LNCAP (cell line): ENCODE measurements around the gene COP1.

ENCODE experiments used
- TF ChIP-seq, protein P1 (sequence below): fragments of 450-650 bp; IDR thresholded peaks from 2 replicates; pipeline ENCODE4 v1.5.1; 2017; ENCODE audit warnings: mild to moderate bottlenecking

The COP1 gene

DNA sequence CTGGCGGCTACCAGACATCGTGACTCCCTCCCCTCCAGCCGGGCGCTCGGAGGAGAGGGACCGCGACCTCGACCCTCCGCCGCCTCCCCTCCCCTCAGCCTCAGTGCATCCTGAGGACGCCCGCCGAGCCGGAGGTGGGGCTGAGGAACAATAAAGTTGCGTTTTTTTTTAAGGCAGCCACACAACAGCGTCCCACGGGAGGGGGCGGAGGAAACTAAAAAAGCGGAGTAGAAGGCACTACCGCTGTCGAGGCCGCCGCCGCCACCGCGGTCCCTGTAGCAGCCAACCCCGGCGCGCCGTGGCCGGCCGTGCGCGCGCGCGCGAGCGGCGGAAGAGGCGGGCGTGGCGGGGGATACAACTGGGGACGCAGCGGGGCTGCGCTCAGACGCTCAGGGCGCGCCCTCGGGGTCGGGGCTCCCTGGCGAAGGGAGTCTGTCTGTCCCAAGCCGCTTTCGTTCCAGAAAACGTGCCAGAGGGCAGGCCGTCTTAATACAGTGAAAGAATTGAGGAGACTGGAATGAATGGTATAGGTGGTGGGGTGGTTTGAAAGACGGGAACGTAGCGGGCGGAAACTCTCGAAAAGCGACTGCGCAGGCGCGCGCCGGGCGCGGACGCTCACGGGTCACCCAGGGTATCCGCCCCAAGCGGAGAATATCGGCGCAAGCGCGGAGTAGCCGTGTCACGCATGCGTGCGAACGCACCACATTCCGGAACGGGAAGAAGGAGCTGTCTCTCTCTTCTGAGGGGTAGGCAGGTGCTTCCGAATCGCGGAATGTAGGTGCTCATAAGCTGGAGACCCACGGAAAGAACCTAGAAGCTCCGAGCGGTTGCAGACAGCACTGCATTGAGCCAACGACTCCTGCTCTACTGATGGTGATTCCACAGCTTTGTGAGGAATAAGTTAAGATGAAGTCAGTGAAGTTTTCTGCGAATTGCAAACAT lies at the start of gene COP1:
TSS of gene COP1 (minus strand) at position 326 of the 942 bp plus-strand sequence. CDS start at position 18, 308 bp downstream.
- TF ChIP-seq, protein P1, sequence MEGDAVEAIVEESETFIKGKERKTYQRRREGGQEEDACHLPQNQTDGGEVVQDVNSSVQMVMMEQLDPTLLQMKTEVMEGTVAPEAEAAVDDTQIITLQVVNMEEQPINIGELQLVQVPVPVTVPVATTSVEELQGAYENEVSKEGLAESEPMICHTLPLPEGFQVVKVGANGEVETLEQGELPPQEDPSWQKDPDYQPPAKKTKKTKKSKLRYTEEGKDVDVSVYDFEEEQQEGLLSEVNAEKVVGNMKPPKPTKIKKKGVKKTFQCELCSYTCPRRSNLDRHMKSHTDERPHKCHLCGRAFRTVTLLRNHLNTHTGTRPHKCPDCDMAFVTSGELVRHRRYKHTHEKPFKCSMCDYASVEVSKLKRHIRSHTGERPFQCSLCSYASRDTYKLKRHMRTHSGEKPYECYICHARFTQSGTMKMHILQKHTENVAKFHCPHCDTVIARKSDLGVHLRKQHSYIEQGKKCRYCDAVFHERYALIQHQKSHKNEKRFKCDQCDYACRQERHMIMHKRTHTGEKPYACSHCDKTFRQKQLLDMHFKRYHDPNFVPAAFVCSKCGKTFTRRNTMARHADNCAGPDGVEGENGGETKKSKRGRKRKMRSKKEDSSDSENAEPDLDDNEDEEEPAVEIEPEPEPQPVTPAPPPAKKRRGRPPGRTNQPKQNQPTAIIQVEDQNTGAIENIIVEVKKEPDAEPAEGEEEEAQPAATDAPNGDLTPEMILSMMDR: no peak

DNA sequence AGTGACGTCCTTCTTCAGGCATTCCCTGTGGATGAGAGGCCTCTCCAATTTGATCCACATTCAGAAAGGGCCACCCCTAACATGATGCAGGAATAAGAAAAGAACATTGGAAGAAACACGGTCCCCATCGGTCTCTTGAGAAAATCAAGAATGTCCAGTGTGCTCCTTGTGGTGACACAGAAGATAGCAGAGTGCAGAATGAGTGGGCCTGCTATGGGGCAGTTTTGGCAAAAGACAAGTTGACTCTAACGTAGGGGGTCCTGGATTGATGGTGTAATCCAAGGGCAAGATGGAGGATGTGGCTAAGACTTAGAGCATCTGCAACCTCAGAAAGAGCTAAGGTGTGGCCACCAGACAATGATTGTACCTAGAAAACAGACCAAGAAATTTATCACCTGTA lies 45.1 kb upstream of the COP1 start:
- TF ChIP-seq, protein P1: no peak

DNA sequence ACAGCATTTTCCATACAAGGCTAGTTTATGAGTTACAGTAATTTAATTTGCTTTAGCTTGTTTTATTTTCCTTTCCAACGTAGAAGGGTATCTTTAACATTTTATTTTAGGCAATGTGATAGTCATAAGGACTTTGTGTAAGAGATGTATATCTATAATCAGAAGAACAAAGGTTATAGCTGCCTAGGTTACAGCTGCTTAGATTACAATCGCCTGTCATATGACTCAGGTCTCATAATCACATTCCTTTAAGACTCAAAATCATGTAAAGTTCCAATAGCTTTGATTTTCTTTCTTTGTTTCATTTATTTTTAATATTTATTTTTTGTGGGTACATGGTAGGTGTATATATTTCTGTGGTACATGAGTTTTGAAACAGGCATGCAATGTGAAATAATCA lies 37.8 kb upstream of the COP1 start:
- TF ChIP-seq, protein P1: no peak

DNA sequence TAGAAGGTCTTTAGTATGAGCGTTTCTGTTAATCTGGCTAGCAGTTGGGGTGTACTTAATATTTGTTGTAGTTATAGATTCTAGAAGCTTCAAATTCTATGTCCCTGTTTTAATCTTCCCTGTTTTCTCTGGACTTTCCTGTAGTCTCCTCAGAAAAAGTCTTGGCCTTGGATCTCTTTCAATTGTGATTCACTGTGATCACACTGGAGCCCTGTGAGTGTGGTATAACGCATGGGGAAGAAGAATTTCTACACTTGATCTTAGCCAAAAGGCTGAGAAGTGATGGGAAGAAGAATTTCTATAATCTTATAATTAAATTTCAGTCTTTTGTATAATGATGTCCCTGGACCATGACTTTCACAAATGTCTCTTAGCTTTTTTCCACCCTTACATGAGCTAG lies 36.7 kb upstream of the COP1 start:
- TF ChIP-seq, protein P1: no peak

DNA sequence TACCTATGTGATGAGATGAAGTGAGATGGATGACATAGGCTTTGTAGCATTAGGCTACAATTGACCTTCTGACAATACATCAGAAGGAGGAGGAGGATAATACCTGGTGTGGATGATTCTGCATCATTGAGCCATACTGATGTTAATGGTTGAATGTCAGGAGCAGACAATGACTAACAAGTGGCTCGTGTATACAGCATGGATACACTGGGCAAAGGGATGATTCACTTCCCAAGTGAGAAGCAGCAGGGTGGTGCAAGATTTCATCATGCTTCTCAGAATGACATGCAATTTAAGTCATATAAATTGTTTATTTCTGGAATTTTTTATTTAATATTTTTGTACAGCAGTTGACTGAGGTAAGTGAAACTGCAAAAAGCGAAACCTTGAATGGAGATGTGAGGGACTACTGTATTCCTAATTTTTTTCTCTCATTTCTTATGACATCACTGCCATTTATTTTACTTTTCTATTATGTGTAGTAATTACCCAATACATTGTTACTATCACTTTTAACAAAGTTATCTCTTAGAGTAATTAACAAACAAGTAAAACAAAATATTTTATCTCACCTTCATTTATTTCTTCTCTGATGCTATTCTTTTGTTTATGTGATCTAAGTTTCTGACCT lies 34.4 kb upstream of the COP1 start:
- TF ChIP-seq, protein P1: no peak

DNA sequence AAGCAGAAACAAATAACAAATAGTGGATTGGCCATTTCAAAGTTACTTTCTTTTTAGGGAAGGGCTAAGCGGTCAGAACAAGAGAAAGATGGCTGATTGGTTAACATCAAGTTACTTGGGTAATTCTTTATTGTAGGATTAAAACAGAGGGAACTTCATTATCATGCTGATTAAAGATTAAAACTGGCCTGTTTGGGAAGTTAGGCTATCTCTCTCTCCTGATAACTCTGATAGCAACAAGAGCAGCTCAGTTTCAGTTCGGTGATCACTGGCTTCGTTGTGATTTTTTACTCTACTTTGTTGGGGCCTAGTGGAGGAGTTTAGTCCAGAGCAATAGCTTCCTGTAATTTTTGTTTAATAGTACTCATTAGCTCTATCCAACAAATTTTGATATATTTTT lies 20.5 kb upstream of the COP1 start:
- TF ChIP-seq, protein P1: no peak

DNA sequence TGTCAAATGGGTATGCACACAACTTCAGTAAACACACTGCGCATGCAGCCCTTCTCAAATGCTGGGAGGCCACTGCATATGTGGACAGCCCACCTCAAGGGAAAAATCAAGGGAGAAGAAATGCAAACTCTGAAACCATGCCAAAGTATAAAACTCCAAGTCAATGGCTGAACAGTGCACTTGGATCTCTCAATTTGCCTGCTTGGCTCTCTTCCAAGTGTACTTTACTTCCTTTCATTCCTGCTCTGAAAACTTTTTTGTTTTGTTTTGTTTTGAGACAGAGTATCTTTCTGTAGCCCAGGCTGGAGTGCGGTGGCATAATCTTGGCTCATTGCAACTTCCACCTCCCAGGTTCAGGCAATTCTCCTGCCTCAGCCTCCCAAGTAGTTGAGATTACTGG lies 18.8 kb upstream of the COP1 start:
- TF ChIP-seq, protein P1: no peak
